Vagina (tissue), 2 donors: ENCODE measurements around the gene C20orf144.

Source experiments
- CTCF ChIP-seq, 3 experiments: fragments of 450-650 bp in 2 of 3; fragments of 200-600 bp in 1 of 3; sonication (generic) in 1 of 3; IDR thresholded peaks; one replicate each; pipeline ENCODE4 v1.5.1; 2017 to 2019; ENCODE audit warnings: antibody characterized with exemption in 3 of 3, mild to moderate bottlenecking in 2 of 3, moderate library complexity in 2 of 3
- POLR2A ChIP-seq, 2 donors: fragments of 450-650 bp; IDR thresholded peaks; one replicate each; pipeline ENCODE4 v1.6.1; 2017; ENCODE audit warnings: antibody characterized with exemption in 2 of 2, mild to moderate bottlenecking in 2 of 2, moderate library complexity in 2 of 2
- POLR2AphosphoS5 ChIP-seq, 2 donors: sonication (generic); formaldehyde crosslinking; IDR thresholded peaks; one replicate each; pipeline ENCODE4 v1.9.0; 2017; ENCODE audit warnings: antibody characterized with exemption in 2 of 2, mild to moderate bottlenecking in 2 of 2, low read depth in 1 of 2; ENCODE audit not compliant: insufficient read depth in 1 of 2

- TF ChIP-seq CTCF (IDR thresholded peaks at IDR 0.05) = no peak
- no peak for TF ChIP-seq POLR2A (IDR thresholded peaks at IDR 0.05)
- TF ChIP-seq POLR2AphosphoS5 (IDR thresholded peaks at IDR 0.05; ENCODE audit: insufficient read depth in 1 of 2, low read depth in 1 of 2) = no peak
These were observed 32.1 kb upstream of the C20orf144 start for GRCh38 chr20:33629979-33630378.
